Mesodermal cell (in vitro differentiated cells): ENCODE data around the gene CLPSL2.

ENCODE experiments used
- H3K27ac ChIP-seq: 2 replicates; pipeline ENCODE4 v1.7.0; 2013; ENCODE audit warnings: mild to moderate bottlenecking, low read depth, low read length, moderate library complexity; ENCODE audit not compliant: severe bottlenecking
- H3K36me3 ChIP-seq: 2 replicates; pipeline ENCODE4 v1.7.1; 2013; ENCODE audit warnings: mild to moderate bottlenecking, low read length, moderate library complexity; ENCODE audit not compliant: control insufficient read depth, insufficient read depth
- H3K4me1 ChIP-seq: one replicate; pipeline ENCODE4 v1.7.1; 2013; ENCODE audit warnings: mild to moderate bottlenecking, low read length; ENCODE audit not compliant: insufficient read depth, control insufficient read depth, poor library complexity, severe bottlenecking
- H3K4me3 ChIP-seq: 2 replicates; pipeline ENCODE4 v1.7.0; 2013; ENCODE audit warnings: low read length, control low read depth, mild to moderate bottlenecking; ENCODE audit not compliant: insufficient read depth, poor library complexity, severe bottlenecking; ENCODE audit errors: extremely low read depth
- H3K9me3 ChIP-seq: 2 replicates; pipeline ENCODE4 v1.7.1; 2013; ENCODE audit warnings: mild to moderate bottlenecking, low read length, moderate library complexity; ENCODE audit not compliant: control insufficient read depth
- WGBS, 2 experiments: methylation state at CpG; one replicate each; pipeline ENCODE4 v1.1.5; 2013; ENCODE audit warnings: missing lambda C conversion rate in 2 of 2; ENCODE audit not compliant: insufficient coverage in 2 of 2; 5-methylcytosine and 5-hydroxymethylcytosine counted together

Gene CLPSL2

DNA sequence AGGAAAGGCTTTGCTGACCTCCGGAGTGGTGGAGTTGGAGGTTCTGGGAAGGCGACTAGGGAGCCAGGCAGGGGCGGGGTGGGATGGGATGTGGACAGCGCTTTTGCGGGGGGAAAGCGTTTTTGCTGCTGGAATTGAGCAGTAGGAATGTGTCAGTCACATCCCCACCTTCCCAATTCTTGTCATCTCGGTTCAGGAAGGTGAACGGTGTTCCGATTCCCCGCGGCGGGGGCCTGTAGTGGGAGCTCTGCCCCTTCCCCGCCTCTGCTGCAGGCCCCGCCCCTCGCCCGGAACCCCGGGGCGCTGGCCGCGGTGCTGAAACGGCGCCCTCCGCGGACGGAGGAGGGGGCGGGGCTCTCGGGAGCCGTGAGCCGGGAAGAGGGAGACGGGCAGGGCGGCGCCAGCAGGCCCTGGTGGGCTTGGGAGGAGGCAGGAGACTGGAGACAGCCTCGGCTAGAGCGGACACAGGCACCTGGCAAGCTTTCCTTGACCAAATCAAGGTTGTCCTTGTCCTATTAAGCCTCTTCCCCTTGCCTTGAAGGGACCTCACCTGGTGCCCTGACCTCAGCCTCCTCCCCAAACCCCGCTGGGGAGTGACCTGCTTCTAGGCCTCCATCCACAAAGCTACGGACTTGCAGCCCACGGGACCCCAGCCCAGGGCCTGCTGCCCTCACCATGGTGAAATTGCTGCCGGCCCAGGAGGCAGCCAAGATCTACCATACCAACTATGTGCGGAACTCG lies 28.8 kb downstream of the CLPSL2 start, which contains the start of gene LHFPL5:
Gene LHFPL5, plus strand, starts transcription at position 357 of the 741 bp plus-strand sequence. Its CDS starts 319 bp downstream, at position 676.
- no peak within 1 kb of the TSS for H3K27ac ChIP-seq
- 9 to 27% methylated on average over 21 to 31 of the region's 40 CpGs for WGBS, 2 experiments
- no peaks in the 10 kb centered on the region for H3K36me3 ChIP-seq
- H3K9me3 ChIP-seq: no peaks in the 10 kb centered on the region
- H3K4me3 ChIP-seq: peak within 1 kb of the TSS; percentile 32
- no peaks in the 10 kb centered on the region for H3K4me1 ChIP-seq

DNA sequence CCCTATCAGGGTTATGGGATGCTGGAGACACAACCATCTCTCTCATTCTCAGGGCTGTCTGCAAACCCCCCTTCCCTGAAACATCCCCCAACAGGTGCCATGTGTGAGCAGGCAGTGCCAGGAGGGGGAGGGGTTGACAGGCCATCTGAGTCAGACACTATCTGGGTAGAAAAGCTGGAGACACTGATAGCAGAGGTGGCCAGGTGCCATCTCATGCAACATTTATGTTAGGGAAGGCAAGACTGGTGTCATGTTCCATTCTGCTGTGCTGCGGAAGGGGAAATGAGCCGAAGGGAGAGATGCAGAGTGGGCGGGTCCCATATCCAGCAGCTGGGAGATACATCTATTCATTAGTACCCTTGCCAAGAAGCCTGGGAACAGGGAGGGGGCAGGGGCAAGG lies 32.3 kb downstream of the CLPSL2 start:
- H3K36me3 ChIP-seq: no peaks in the 10 kb centered on the region
- WGBS, 2 experiments: no CpG with 5 or more reads among the region's 3 CpGs

GRCh38 chr6:35809809-35810208 lies 33.4 kb downstream of the CLPSL2 start:
- Histone ChIP-seq H3K4me1 (no peaks in the 10 kb centered on the region), H3K9me3 (no peaks in the 10 kb centered on the region), H3K4me3 (no peak overlapping the region), H3K27ac (no peak overlapping the region), H3K36me3 (no peaks in the 10 kb centered on the region)
- WGBS, 2 experiments: 75 to 83% methylated on average over 2 of the region's 5 CpGs

More for the DNA sequence above, 32.3 kb downstream of the CLPSL2 start:
- no peak overlapping the region for H3K27ac ChIP-seq
- H3K4me3 ChIP-seq: no peak overlapping the region
- no peaks in the 10 kb centered on the region for H3K9me3 ChIP-seq
- H3K4me1 ChIP-seq: no peaks in the 10 kb centered on the region

GRCh38 chr6:35810971-35811698 lies 34.7 kb downstream of the CLPSL2 start:
- Histone ChIP-seq H3K4me3 (no peak overlapping the region), H3K36me3 (no peaks in the 10 kb centered on the region), H3K9me3 (no peaks in the 10 kb centered on the region), H3K27ac (no peak overlapping the region), H3K4me1 (no peaks in the 10 kb centered on the region)
- WGBS, 2 experiments: 93% methylated on average over 13 of the region's 14 CpGs

- Histone ChIP-seq H3K27ac (no peak overlapping the region), H3K36me3 (no peaks in the 10 kb centered on the region), H3K9me3 (no peaks in the 10 kb centered on the region), H3K4me3 (no peak overlapping the region), H3K4me1 (no peaks in the 10 kb centered on the region)
- 91 to 92% methylated on average over 4 to 6 of the region's 6 CpGs for WGBS, 2 experiments
Measured at GRCh38 chr6:35811699-35811995, 35.2 kb downstream of the CLPSL2 start.

DNA sequence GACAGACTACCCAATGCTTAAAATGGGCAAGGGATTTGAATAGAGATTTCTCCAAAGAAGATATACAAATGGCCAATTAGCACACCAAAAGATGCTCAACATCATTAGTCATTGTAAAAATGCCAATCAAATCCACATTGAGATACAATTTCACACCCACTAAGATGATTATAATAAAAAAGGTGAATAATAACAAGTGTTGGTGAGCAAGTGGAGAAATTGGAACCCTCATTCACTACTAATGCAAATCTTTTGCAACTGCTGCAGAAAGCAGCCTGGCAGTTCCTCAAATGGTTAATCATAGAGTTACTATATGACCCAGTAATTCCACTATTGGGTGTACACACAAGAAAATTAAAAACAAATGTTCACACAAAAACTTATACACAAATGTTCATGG lies 41.1 kb downstream of the CLPSL2 start:
- no peaks in the 10 kb centered on the region for H3K36me3 ChIP-seq

GRCh38 chr6:35823601-35824000 lies 47.2 kb downstream of the CLPSL2 start:
- Histone ChIP-seq H3K27ac (no peak overlapping the region), H3K4me3 (no peak overlapping the region), H3K36me3 (no peaks in the 10 kb centered on the region), H3K9me3 (no peaks in the 10 kb centered on the region), H3K4me1 (no peaks in the 10 kb centered on the region)
- no CpG with 5 or more reads among the region's 2 CpGs for WGBS, 2 experiments

More for the DNA sequence above, 41.1 kb downstream of the CLPSL2 start:
- H3K4me3 ChIP-seq: no peak overlapping the region
- no peaks in the 10 kb centered on the region for H3K4me1 ChIP-seq
- H3K9me3 ChIP-seq: peaks cover 3% of the 10 kb centered on the region
- H3K27ac ChIP-seq: no peak overlapping the region

GRCh38 chr6:35824552-35825192 lies 48.3 kb downstream of the CLPSL2 start:
- Histone ChIP-seq H3K9me3 (no peaks in the 10 kb centered on the region), H3K36me3 (no peaks in the 10 kb centered on the region), H3K4me3 (no peak overlapping the region), H3K4me1 (no peaks in the 10 kb centered on the region), H3K27ac (no peak overlapping the region)
- 80 to 96% methylated on average over 5 of the region's 5 CpGs for WGBS, 2 experiments
